ENCODE data around the gene BCAR3.

The BCAR3 gene

DNA sequence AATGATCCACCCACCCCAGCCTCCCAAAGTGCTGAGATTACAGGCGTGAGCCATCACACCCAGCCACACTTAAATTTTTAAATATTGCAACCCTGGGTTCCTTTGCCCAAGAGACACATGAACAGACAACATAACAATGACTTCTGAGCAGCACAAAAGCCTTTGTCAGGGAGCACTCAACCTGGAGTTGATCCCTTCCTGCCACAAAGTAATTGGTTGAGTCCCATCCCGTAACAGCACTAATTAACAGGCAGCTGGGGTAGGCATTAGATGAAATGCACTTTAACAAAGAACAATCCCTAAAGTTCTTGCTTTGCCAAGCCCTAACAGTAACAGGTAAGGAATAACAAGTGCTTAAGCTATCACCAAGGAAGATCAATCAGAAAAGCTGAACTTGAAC lies 5.9 kb upstream of the BCAR3 start:
- H3K4me1 ChIP-seq (ENCODE audit: insufficient read depth, insufficient read length) = peaks cover 14% of the 10 kb centered on the region

DNA sequence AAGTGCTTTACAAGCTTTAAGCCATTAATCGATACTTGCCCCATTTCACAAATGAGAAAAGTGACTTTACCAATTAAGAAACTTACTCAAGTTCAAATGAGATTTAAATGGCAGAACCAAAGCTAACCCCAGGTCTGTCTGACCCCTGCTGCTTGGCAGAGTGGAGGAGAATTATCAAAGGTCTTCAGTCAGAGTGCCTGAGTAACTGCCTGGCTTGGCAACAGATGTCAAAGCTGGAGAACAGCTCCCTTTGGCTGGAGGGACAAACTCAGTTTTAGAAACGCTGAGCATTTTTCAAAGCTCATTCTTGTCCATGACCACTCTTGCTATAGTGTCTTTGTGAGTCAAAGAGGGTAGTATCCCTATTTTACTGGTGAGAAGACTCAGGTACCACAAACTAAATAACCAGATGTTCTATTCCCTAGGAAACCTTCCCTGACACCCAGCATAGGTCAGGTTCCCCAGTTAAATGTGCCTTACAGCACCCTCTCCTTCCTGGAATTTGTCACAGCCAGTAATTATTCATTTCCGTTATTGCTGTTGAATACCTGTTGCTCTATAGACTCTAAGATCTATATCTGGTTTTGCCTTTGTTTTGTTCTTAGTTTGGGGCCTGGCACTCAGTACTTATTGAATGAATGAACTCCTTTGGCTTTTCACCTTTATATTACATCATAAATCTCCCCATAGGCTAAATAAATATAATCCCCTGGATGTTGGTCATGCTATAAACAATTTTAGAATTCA lies 5.0 kb upstream of the BCAR3 start:
- H3K4me3 ChIP-seq (ENCODE audit: insufficient read length, low read depth) = no peak overlapping the region
- H3K4me1 ChIP-seq (ENCODE audit: insufficient read depth, insufficient read length) = peaks cover 9% of the 10 kb centered on the region
- TF ChIP-seq SUZ12 (IDR thresholded peaks at IDR 0.05; ENCODE audit: extremely low read depth, insufficient read depth, insufficient read length) (no peak), ZNF274 (IDR thresholded peaks at IDR 0.05; ENCODE audit: low read depth, low read length) (no peak), YY1 (IDR thresholded peaks at IDR 0.05; ENCODE audit: insufficient read depth, insufficient read length) (no peak)
- no peak for DNase-seq (ENCODE audit: low read depth, low spot score)
- no peaks in the 10 kb centered on the region for H3K36me3 ChIP-seq (ENCODE audit: insufficient read depth, insufficient read length, low read length)
- H3K9me3 ChIP-seq (ENCODE audit: insufficient read depth, low read length) = no peaks in the 10 kb centered on the region
- no peak overlapping the region for H3K9ac ChIP-seq (ENCODE audit: insufficient read length, low read depth)
- peaks cover 6% of the 10 kb centered on the region for H3K27me3 ChIP-seq (ENCODE audit: insufficient read depth, insufficient read length)

More for the DNA sequence above, 5.9 kb upstream of the BCAR3 start:
- Histone ChIP-seq H3K9ac (ENCODE audit: insufficient read length, low read depth) (no peak overlapping the region), H3K27me3 (ENCODE audit: insufficient read depth, insufficient read length) (peaks cover 2% of the 10 kb centered on the region), H3K36me3 (ENCODE audit: insufficient read depth, insufficient read length, low read length) (no peaks in the 10 kb centered on the region), H3K4me3 (ENCODE audit: insufficient read length, low read depth) (no peak overlapping the region), H3K9me3 (ENCODE audit: insufficient read depth, low read length) (no peaks in the 10 kb centered on the region)
- TF ChIP-seq SUZ12 (IDR thresholded peaks at IDR 0.05; ENCODE audit: extremely low read depth, insufficient read depth, insufficient read length) (no peak), YY1 (IDR thresholded peaks at IDR 0.05; ENCODE audit: insufficient read depth, insufficient read length) (no peak), ZNF274 (IDR thresholded peaks at IDR 0.05; ENCODE audit: low read depth, low read length) (no peak)
- no peak for DNase-seq (ENCODE audit: low read depth, low spot score)

DNA sequence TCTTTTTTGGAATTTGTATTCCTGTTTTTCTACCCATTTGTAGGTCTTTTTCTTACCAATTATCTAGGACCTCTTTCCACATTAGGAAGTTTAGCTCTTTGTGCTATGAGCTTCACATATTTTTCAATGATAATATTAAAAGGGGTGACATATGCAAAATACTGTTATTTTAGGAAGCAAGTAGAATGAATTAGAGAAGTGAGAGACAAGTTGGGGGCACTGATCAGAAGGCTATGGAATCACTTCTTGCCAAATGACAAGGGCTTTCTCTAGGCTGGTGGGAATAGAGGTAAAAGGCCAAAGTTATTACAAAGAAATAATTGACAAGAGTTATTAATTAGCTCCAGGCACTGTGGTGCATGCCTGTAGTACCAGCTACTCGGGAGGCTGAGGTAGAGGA lies 4.3 kb upstream of the BCAR3 start:
- Histone ChIP-seq H3K4me3 (ENCODE audit: insufficient read length, low read depth) (no peak overlapping the region), H3K27me3 (ENCODE audit: insufficient read depth, insufficient read length) (peaks cover 6% of the 10 kb centered on the region), H3K36me3 (ENCODE audit: insufficient read depth, insufficient read length, low read length) (no peaks in the 10 kb centered on the region), H3K9me3 (ENCODE audit: insufficient read depth, low read length) (no peaks in the 10 kb centered on the region), H3K4me1 (ENCODE audit: insufficient read depth, insufficient read length) (peaks cover under 1% of the 10 kb centered on the region), H3K9ac (ENCODE audit: insufficient read length, low read depth) (no peak overlapping the region)
- no peak for TF ChIP-seq ZNF274 (IDR thresholded peaks at IDR 0.05; ENCODE audit: low read depth, low read length)
- no peak for TF ChIP-seq YY1 (IDR thresholded peaks at IDR 0.05; ENCODE audit: insufficient read depth, insufficient read length)
- no peak for TF ChIP-seq SUZ12 (IDR thresholded peaks at IDR 0.05; ENCODE audit: extremely low read depth, insufficient read depth, insufficient read length)
- no peak for DNase-seq (ENCODE audit: low read depth, low spot score)

DNA sequence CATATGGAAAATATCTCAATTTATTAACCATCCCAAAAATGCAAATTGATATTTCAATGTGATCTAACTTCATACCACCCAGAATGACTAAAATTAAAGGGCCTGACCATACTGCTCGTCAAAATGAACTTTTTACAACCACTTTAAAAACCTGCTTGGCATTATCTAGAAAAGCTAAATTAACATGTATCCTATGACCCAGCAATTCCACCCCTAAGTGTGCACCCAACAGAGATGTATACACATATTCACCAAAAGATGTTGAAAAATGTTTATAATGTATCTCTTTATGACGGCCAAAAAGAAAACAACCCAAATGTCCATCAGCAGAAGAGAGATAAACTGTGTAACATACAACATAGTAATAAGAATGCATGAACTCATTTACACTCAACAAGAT lies 1.6 kb upstream of the BCAR3 start:
- peaks cover 6% of the 10 kb centered on the region for H3K27me3 ChIP-seq (ENCODE audit: insufficient read depth, insufficient read length)
- no peaks in the 10 kb centered on the region for H3K4me1 ChIP-seq (ENCODE audit: insufficient read depth, insufficient read length)
- TF ChIP-seq ZNF274 (IDR thresholded peaks at IDR 0.05; ENCODE audit: low read depth, low read length) (no peak), SUZ12 (IDR thresholded peaks at IDR 0.05; ENCODE audit: extremely low read depth, insufficient read depth, insufficient read length) (no peak), YY1 (IDR thresholded peaks at IDR 0.05; ENCODE audit: insufficient read depth, insufficient read length) (no peak)
- H3K4me3 ChIP-seq (ENCODE audit: insufficient read length, low read depth) = no peak overlapping the region
- DNase-seq (ENCODE audit: low read depth, low spot score) = no peak
- no peak overlapping the region for H3K9ac ChIP-seq (ENCODE audit: insufficient read length, low read depth)
- no peaks in the 10 kb centered on the region for H3K9me3 ChIP-seq (ENCODE audit: insufficient read depth, low read length)
- peaks cover 5% of the 10 kb centered on the region for H3K36me3 ChIP-seq (ENCODE audit: insufficient read depth, insufficient read length, low read length)

DNA sequence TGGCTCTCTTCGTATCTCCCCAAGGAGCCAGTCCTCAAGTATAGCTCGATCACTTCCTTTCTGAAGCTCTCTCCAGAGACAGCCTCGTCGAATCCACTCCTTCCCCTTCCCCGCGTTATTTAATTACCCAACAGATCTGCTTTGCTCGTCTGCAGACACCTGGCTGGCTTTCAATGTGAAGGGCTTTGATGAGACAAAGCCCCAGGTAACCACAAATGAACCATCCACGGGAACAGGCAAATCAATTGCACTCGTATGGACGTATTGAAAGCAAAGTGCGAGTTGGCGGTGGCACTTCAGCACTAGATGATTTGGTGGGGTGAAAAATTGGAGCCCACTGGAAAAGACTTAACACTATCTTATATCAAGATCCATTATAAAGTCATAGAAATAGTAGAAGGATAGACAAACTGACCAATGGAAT lies 364 bp upstream of the BCAR3 start:
- Histone ChIP-seq H3K4me3 (ENCODE audit: insufficient read length, low read depth) (peak overlapping the region; percentile 80), H3K27me3 (ENCODE audit: insufficient read depth, insufficient read length) (peaks cover 6% of the 10 kb centered on the region), H3K36me3 (ENCODE audit: insufficient read depth, insufficient read length, low read length) (peaks cover 17% of the 10 kb centered on the region), H3K9me3 (ENCODE audit: insufficient read depth, low read length) (no peaks in the 10 kb centered on the region), H3K4me1 (ENCODE audit: insufficient read depth, insufficient read length) (peaks cover 4% of the 10 kb centered on the region), H3K9ac (ENCODE audit: insufficient read length, low read depth) (peak overlapping the region; percentile 90)
- TF ChIP-seq SUZ12 (IDR thresholded peaks at IDR 0.05; ENCODE audit: extremely low read depth, insufficient read depth, insufficient read length) = no peak
- TF ChIP-seq YY1 (IDR thresholded peaks at IDR 0.05; ENCODE audit: insufficient read depth, insufficient read length) = no peak
- no peak for TF ChIP-seq ZNF274 (IDR thresholded peaks at IDR 0.05; ENCODE audit: low read depth, low read length)
- DNase-seq (ENCODE audit: low read depth, low spot score) = no peak

DNA sequence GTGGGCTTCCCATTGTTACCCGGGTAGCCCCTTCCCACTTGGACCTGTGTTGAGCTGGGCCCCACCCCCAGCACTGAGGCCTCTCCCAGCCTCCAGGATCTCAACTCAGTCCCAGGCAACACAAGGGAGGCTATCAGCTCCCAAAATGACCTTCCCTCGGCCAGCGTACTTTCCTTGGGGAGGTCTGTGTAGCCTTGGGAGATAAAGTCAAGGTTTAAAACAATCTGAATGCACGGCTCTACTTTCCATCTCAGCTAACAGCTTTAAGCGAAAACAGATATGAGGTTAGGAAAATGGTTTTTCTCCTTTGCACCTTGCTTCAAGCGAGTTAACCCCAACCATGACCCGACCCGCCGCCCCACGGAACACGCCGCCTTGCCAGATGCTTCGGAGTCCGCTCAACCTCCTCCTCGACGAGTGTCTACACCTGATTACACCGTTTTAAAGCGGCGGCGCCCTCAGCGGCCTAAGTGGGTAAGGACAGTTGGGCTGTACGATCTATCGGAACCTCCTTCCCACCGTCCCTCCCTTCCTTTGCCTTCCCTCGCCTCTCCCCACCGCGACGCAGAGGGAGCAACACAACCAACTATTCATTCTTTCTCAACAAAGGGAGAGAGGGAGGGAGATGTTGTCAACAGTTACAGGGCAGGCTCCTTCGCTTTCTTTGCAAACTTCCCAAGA lies 1.1 kb downstream of the BCAR3 start:
- DNase-seq (ENCODE audit: low read depth, low spot score) = peak; percentile 88
- H3K4me3 ChIP-seq (ENCODE audit: insufficient read length, low read depth) = peak overlapping the region; percentile 80
- H3K36me3 ChIP-seq (ENCODE audit: insufficient read depth, insufficient read length, low read length) = peaks cover 26% of the 10 kb centered on the region
- peak overlapping the region; percentile 90 for H3K9ac ChIP-seq (ENCODE audit: insufficient read length, low read depth)
- no peaks in the 10 kb centered on the region for H3K9me3 ChIP-seq (ENCODE audit: insufficient read depth, low read length)
- H3K27me3 ChIP-seq (ENCODE audit: insufficient read depth, insufficient read length) = peaks cover 6% of the 10 kb centered on the region
- no peak for TF ChIP-seq YY1 (IDR thresholded peaks at IDR 0.05; ENCODE audit: insufficient read depth, insufficient read length)
- TF ChIP-seq SUZ12 (IDR thresholded peaks at IDR 0.05; ENCODE audit: extremely low read depth, insufficient read depth, insufficient read length) = no peak
- no peak for TF ChIP-seq ZNF274 (IDR thresholded peaks at IDR 0.05; ENCODE audit: low read depth, low read length)
- peaks cover 12% of the 10 kb centered on the region for H3K4me1 ChIP-seq (ENCODE audit: insufficient read depth, insufficient read length)

DNA sequence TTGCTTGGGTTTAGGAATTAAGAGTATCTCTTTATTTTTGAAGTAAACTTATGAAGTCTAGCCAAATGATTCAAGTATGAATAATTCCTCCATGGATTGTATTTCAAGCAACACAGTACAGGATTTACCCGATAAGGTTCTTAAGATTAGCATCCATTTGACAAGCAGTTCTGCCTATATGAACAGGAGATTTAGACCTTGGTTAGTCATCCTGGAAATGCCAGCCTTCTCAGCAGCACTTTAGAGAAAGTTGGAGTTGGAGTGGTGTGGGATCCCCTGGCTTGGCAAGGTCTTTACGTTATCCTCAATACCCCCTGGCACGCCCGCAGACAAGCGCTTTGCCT lies 1.6 kb downstream of the BCAR3 start:
- H3K27me3 ChIP-seq (ENCODE audit: insufficient read depth, insufficient read length) = peaks cover 6% of the 10 kb centered on the region
- H3K4me1 ChIP-seq (ENCODE audit: insufficient read depth, insufficient read length) = peaks cover 12% of the 10 kb centered on the region
- no peak for DNase-seq (ENCODE audit: low read depth, low spot score)
- H3K9me3 ChIP-seq (ENCODE audit: insufficient read depth, low read length) = no peaks in the 10 kb centered on the region
- H3K4me3 ChIP-seq (ENCODE audit: insufficient read length, low read depth) = peak overlapping the region; percentile 80
- no peak for TF ChIP-seq SUZ12 (IDR thresholded peaks at IDR 0.05; ENCODE audit: extremely low read depth, insufficient read depth, insufficient read length)
- no peak for TF ChIP-seq ZNF274 (IDR thresholded peaks at IDR 0.05; ENCODE audit: low read depth, low read length)
- TF ChIP-seq YY1 (IDR thresholded peaks at IDR 0.05; ENCODE audit: insufficient read depth, insufficient read length) = no peak
- peak overlapping the region; percentile 90 for H3K9ac ChIP-seq (ENCODE audit: insufficient read length, low read depth)
- H3K36me3 ChIP-seq (ENCODE audit: insufficient read depth, insufficient read length, low read length) = peaks cover 31% of the 10 kb centered on the region

Measured in NT2/D1 (cell line).